Activated CD8-positive, alpha-beta memory T cell treated with anti-CD3 and anti-CD28 coated beads, Interleukin-2, amount 10 ng/mL, durations not matched to agents 7 days and 5 days (primary cell): ENCODE data around the gene PAXIP1. TPM values are rescaled to one million over a fixed set of nuclear protein-coding genes. Genes with fewer than 3 reads are reported as not detected.
"Not testable (repeated sequence)": the region's sequence is repeated elsewhere in the genome, so short reads cannot be mapped to it uniquely, and the experiment has no call there.

Experiments
- ATAC-seq: fragments of 150-1000 bp; cut with Tn5 transposase; one replicate; pipeline ENCODE4 v1.10.0; 2021; ENCODE audit warnings: moderate library complexity
- CTCF ChIA-PET: fragments of 350-600 bp; sonication (Branson Sonifier 250); formaldehyde crosslinking; loops from one replicate; lab custom pipeline; 2021; ENCODE audit warnings: antibody characterized with exemption; lab: Charles Lee
- DNase-seq: peaks from one replicate; pipeline ENCODE4 v3.0.0-alpha.2; 2020
- H3K27ac Mint-ChIP-seq: one replicate; pipeline ENCODE4 v1.8.0; 2021; ENCODE audit warnings: mild to moderate bottlenecking, mixed read lengths
- H3K27me3 Mint-ChIP-seq: one replicate; pipeline ENCODE4 v1.8.0; 2021; ENCODE audit warnings: mixed read lengths
- H3K36me3 Mint-ChIP-seq: one replicate; pipeline ENCODE4 v1.8.0; 2021; ENCODE audit warnings: mild to moderate bottlenecking, mixed read lengths
- H3K4me1 Mint-ChIP-seq: one replicate; pipeline ENCODE4 v1.8.0; 2021; ENCODE audit warnings: mixed read lengths
- H3K4me3 Mint-ChIP-seq: one replicate; pipeline ENCODE4 v1.8.0; 2021; ENCODE audit warnings: mild to moderate bottlenecking, moderate library complexity, mixed read lengths
- H3K9me3 Mint-ChIP-seq: one replicate; pipeline ENCODE4 v1.8.0; 2022; ENCODE audit warnings: low read depth, mixed read lengths
- total RNA-seq, 2 experiments: library from RNA; stranded (reverse); gene quantifications; one replicate each; pipeline ENCODE4 v1.2.3, GENCODE V29; 2021

The PAXIP1 gene, protein sequence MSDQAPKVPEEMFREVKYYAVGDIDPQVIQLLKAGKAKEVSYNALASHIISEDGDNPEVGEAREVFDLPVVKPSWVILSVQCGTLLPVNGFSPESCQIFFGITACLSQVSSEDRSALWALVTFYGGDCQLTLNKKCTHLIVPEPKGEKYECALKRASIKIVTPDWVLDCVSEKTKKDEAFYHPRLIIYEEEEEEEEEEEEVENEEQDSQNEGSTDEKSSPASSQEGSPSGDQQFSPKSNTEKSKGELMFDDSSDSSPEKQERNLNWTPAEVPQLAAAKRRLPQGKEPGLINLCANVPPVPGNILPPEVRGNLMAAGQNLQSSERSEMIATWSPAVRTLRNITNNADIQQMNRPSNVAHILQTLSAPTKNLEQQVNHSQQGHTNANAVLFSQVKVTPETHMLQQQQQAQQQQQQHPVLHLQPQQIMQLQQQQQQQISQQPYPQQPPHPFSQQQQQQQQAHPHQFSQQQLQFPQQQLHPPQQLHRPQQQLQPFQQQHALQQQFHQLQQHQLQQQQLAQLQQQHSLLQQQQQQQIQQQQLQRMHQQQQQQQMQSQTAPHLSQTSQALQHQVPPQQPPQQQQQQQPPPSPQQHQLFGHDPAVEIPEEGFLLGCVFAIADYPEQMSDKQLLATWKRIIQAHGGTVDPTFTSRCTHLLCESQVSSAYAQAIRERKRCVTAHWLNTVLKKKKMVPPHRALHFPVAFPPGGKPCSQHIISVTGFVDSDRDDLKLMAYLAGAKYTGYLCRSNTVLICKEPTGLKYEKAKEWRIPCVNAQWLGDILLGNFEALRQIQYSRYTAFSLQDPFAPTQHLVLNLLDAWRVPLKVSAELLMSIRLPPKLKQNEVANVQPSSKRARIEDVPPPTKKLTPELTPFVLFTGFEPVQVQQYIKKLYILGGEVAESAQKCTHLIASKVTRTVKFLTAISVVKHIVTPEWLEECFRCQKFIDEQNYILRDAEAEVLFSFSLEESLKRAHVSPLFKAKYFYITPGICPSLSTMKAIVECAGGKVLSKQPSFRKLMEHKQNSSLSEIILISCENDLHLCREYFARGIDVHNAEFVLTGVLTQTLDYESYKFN
- 10 to 100 TPM; 33.8 to 33.9 TPM for total RNA-seq

DNA sequence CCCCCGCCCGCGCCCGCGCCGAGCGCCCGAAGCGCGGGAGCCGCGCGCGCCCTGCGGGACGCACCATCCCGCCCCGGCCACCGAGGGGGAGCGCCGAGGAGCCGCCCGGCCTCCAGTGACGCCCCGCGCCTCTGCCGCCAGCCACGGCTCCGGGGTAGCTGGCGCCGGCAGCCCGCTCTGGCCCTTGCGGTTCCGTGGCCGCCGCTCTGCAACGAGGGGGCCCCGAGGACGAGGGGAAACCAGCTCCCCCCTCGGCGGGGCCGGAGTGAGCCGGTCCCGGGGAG lies at the start of gene PAXIP1:
Gene PAXIP1, minus strand, starts transcription at position 33 of the 284 bp plus-strand sequence. CDS start 195 bp downstream, outside the sequence.
- Mint-ChIP-seq H3K4me1 (peaks cover 13% of the 10 kb centered on the region), H3K36me3 (peaks cover 6% of the 10 kb centered on the region), H3K27me3 (no peaks in the 10 kb centered on the region), H3K27ac (peak within 1 kb of the TSS; percentile 91), H3K4me3 (peak within 1 kb of the TSS; percentile 95), H3K9me3 (no peaks in the 10 kb centered on the region)
- ATAC-seq (peak; percentile 73), DNase-seq (no peak)
- CTCF ChIA-PET = interaction anchor here (0.5 to 1.6 kb wide), 5 partner anchors 11 to 342 kb away, joined by 3 to 13 read pairs (median 3); no protein-coding TSS in a partner anchor

DNA sequence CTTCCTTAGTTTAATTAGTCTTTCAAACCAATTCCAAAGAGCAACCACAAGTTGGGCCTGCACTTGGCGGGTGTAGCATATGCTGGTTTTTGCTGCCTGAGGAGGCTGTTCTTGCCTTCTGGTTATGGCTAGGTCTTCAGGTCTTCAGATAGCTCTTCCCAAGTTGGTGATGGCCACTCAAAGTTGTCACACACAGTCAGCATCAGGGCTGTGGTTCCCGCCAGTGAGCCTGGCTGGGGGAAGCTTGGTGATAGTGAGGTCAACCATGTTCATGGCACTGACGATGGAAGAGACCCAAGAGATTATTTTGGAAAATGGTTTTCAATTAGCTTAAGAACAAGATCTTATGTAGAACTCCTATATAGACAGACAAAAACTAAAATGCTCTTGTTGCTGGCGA lies 48.4 kb upstream of the PAXIP1 start:
- Mint-ChIP-seq H3K27me3 (peaks cover 4% of the 10 kb centered on the region), H3K4me1 (no peaks in the 10 kb centered on the region), H3K36me3 (no peaks in the 10 kb centered on the region), H3K4me3 (no peak overlapping the region), H3K27ac (no peak overlapping the region), H3K9me3 (no peaks in the 10 kb centered on the region)
- CTCF ChIA-PET = no interaction called here
- DNase-seq (no peak), ATAC-seq (no peak)

DNA sequence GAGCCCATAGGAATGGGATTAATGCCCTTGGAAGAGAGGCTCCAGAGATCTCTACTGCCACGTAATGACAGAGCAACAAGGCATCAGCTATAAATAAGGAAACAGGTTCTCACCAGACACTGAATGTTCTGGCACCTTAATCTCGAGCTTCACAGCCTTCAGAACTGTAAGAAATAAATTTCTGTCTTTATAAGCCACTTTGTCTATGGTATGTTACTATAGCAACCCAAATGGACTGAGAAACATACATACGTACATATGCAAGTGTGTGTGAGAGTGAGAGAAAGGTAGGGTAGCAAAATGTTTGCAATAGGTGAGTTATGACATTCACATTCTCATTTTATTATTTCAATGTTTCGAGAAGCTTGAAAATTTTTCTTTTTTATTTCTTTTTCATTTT lies 45.1 kb upstream of the PAXIP1 start:
- CTCF ChIA-PET = interaction anchor here (1.0 kb wide), 1 partner anchor 15 kb away, joined by 4 read pairs; no protein-coding TSS in a partner anchor
- Mint-ChIP-seq H3K27me3 (peaks cover 12% of the 10 kb centered on the region), H3K9me3 (no peaks in the 10 kb centered on the region), H3K4me1 (no peaks in the 10 kb centered on the region), H3K27ac (no peak overlapping the region), H3K36me3 (no peaks in the 10 kb centered on the region), H3K4me3 (no peak overlapping the region)
- ATAC-seq = no peak
- DNase-seq = no peak

DNA sequence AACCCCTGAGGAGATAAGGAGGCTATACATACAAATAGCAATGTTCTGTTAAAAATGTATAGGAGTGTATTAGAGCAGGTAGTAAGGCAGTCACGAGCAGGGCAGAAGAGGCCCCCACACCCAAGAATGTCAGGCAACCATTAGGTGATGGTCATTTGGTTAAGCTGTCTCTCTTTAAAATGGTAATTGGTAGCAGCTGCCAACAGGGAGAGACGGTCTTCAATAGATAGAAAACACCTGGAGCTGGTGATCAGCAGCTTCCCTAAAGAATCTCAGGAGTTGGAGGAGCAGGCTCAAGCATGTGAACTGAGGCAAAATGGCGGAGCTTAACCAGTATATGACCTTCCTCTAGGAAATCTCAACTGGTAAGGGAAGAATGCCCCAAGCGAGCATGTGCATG lies 40.8 kb upstream of the PAXIP1 start:
- H3K4me1 Mint-ChIP-seq = no peaks in the 10 kb centered on the region
- no peak for ATAC-seq
- peaks cover 32% of the 10 kb centered on the region for H3K27me3 Mint-ChIP-seq
- CTCF ChIA-PET = no interaction called here
- H3K4me3 Mint-ChIP-seq = no peak overlapping the region
- no peak for DNase-seq
- no peak overlapping the region for H3K27ac Mint-ChIP-seq
- H3K36me3 Mint-ChIP-seq = no peaks in the 10 kb centered on the region
- no peaks in the 10 kb centered on the region for H3K9me3 Mint-ChIP-seq

DNA sequence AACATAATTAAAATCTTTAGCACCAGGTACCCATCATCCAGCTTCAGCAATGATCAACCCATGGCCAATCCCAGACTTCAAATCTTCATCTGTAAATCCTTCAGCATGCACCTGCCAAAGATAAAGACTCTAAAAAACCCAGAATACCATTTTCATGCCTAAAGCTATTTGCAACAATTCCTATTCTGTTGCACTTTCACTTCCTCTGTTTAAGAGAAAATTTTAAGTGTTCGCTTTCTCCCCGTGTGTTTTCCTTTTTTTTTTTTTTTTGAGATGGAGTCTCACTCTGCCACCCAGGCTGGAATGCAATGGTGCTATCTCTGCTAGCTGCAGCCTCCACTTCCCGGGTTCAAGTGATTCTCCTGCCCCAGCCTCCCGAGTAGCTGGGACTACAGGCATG lies 35.4 kb upstream of the PAXIP1 start:
- Mint-ChIP-seq H3K4me3 (no peak overlapping the region), H3K27ac (no peak overlapping the region), H3K4me1 (no peaks in the 10 kb centered on the region), H3K36me3 (no peaks in the 10 kb centered on the region), H3K9me3 (no peaks in the 10 kb centered on the region), H3K27me3 (peaks cover 32% of the 10 kb centered on the region)
- DNase-seq (no peak), ATAC-seq (no peak)
- CTCF ChIA-PET = no interaction called here

DNA sequence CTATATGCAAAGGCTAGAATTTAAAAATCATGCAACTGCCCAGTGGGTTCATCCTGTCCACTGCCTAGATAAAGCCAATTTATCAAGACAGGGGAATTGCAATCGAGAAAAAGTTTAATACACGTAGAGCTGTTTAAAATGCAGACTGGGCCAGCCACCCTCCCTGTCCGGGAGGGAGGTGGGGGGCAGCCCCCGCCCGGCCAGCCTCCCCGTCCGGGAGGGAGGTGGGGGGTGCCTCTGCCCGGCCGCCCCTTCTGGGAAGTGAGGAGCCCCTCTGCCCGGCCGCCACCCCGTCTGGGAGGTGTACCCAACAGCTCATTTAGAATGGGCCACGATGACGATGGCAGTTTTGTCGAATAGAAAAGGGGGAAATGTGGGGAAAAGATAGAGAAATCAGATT lies 31.6 kb upstream of the PAXIP1 start:
- CTCF ChIA-PET = not testable (repeated sequence)

DNA sequence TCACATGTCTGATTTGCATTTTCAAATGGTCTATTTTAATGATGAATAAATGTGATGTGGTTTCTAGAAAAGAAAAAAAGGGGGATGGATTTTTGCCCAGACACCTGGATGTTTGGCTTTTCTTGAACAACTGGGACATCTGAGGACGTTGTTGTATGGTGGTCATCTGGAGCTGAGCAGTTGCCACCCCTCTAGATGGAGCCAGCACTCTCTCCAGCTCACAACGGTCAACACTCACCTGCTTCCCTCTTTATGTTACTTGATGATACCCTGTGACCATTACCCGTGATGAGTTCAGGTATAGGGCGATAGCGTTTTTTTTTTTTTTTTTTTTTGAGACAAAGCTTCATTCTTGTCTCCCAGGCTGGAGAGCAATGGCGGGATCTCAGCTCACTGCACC lies 30.1 kb upstream of the PAXIP1 start:
- Mint-ChIP-seq H3K27me3 (peaks cover 16% of the 10 kb centered on the region), H3K27ac (no peak overlapping the region), H3K36me3 (no peaks in the 10 kb centered on the region), H3K9me3 (no peaks in the 10 kb centered on the region), H3K4me3 (no peak overlapping the region), H3K4me1 (no peaks in the 10 kb centered on the region)
- no peak for ATAC-seq
- CTCF ChIA-PET = no interaction called here
- no peak for DNase-seq

More for the DNA sequence above, 31.6 kb upstream of the PAXIP1 start:
- not testable (repeated sequence) for H3K4me3 Mint-ChIP-seq, H3K9me3 Mint-ChIP-seq, H3K4me1 Mint-ChIP-seq, DNase-seq, H3K36me3 Mint-ChIP-seq, ATAC-seq, H3K27ac Mint-ChIP-seq
- peaks cover 25% of the 10 kb centered on the region for H3K27me3 Mint-ChIP-seq

DNA sequence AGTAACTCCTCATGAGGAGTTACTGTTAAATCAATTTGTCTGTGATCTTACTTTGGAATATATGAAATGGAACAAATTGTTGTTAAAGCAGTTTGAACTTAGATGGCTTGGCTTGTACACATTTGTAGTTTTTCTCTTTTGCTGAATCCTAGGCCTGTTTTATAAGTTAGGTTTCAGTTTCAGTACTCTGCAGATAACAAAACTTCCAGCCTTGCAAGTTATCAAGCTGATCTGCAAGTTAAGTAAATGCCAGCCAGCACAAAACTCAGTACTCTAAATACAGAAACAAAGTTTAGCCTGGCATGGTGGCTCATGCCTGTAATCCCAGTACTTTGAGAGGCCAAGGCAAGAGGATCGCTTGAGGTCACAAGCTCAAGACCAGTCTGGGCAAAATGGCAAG lies 25.0 kb upstream of the PAXIP1 start:
- H3K4me3 Mint-ChIP-seq = no peak overlapping the region
- peaks cover 7% of the 10 kb centered on the region for H3K4me1 Mint-ChIP-seq
- CTCF ChIA-PET = no interaction called here
- H3K27me3 Mint-ChIP-seq = peaks cover 9% of the 10 kb centered on the region
- DNase-seq (no peak), ATAC-seq (no peak)
- H3K27ac Mint-ChIP-seq = no peak overlapping the region
- H3K9me3 Mint-ChIP-seq = no peaks in the 10 kb centered on the region
- H3K36me3 Mint-ChIP-seq = no peaks in the 10 kb centered on the region

DNA sequence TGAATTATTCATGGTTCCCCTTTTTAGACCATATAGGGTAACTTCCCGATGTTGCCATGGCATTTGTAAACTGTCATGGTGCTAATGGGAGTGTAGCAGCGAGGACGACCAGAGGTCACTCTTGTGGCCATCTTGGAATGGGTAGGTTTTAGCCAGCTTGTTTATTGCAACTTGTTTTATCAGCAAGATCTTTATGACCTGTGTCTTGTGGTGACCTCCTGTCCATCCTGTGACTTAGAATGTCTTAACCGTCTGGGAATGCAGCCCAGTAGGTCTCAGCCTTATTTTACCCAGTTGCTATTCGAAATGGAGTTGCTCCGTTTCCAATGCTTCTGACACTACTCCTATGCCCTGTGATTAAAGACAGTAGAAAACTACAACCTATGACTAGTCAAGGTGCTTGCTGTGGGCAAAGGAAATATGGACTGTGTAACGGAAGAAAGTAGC lies 18.8 kb upstream of the PAXIP1 start:
- CTCF ChIA-PET = interaction anchor here (1.3 kb wide), 1 partner anchor 12 kb away, joined by 7 read pairs; no protein-coding TSS in a partner anchor
- peaks cover 7% of the 10 kb centered on the region for H3K27me3 Mint-ChIP-seq
- H3K4me3 Mint-ChIP-seq = no peak overlapping the region
- no peaks in the 10 kb centered on the region for H3K9me3 Mint-ChIP-seq
- H3K4me1 Mint-ChIP-seq = no peaks in the 10 kb centered on the region
- H3K27ac Mint-ChIP-seq = no peak overlapping the region
- H3K36me3 Mint-ChIP-seq = no peaks in the 10 kb centered on the region
- ATAC-seq = no peak
- DNase-seq = no peak

DNA sequence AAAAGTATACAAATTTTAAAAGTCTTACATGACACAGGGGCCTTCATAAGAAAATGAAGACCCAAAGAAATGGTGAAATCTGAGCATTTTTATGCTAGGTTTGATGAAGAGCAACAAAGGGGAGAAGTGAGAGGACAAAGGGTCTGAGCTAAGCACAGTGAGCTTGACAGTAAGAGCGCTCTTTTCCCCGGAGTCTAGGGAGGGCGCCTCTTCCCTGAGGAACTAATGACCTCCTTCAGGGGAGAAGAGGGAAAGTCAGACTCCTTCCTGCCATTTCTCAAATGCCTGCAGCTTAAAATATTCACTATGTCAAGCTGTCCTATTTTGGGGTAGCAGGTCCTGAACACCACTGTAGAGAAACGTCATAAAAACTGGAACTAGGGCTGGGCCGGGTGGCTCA lies 18.1 kb upstream of the PAXIP1 start:
- Mint-ChIP-seq H3K4me1 (no peaks in the 10 kb centered on the region), H3K27ac (no peak overlapping the region), H3K36me3 (no peaks in the 10 kb centered on the region), H3K4me3 (no peak overlapping the region), H3K27me3 (peaks cover 7% of the 10 kb centered on the region), H3K9me3 (no peaks in the 10 kb centered on the region)
- no peak for ATAC-seq
- no peak for DNase-seq
- CTCF ChIA-PET = interaction anchor here (1.3 kb wide), 1 partner anchor 11 kb away, joined by 7 read pairs; no protein-coding TSS in a partner anchor

DNA sequence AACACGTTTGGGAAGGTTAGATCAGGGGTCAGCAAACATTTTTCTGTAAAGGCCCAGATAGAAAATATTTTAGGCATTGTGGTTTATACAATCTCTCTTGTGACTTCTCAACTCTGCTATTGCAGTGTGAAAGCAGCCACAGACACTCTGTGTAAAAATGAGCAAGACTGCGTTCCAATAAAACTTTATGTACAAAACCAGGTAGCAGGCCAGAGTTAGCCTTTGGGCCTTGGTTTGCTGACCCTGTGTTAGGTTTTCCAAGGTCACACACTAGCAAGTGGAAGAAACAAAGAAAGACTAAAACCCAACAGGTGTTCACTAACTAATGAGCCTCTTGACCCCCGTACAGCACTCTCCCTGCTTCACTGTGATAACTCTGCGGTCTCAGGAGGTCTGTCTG lies 14.9 kb upstream of the PAXIP1 start:
- no peak overlapping the region for H3K4me3 Mint-ChIP-seq
- H3K4me1 Mint-ChIP-seq = no peaks in the 10 kb centered on the region
- DNase-seq = no peak
- H3K27ac Mint-ChIP-seq = no peak overlapping the region
- H3K36me3 Mint-ChIP-seq = no peaks in the 10 kb centered on the region
- peaks cover 13% of the 10 kb centered on the region for H3K27me3 Mint-ChIP-seq
- ATAC-seq = no peak
- no peaks in the 10 kb centered on the region for H3K9me3 Mint-ChIP-seq
- CTCF ChIA-PET = interaction anchor here (1.7 kb wide), 1 partner anchor 9 kb away, joined by 6 read pairs; no protein-coding TSS in a partner anchor

DNA sequence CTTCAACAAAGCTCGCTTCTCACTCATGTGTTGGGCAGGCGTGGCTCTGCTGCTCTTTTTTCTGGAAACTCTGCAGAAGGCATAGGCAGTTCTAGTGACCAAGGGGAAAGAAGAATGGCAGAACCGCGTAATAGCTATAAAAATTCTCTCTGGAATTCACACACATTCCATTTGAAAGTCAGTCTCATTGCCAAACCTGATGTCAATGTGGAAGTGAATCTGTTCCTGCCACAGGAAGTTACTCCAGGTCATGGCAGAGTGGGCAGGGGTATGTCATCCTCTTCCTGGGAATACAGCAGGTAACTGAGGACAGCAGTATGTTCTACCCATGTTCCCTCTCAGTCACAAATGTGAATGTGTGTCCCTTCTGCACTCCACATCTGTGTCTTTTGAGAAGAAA lies 8.2 kb upstream of the PAXIP1 start:
- DNase-seq (no peak), ATAC-seq (no peak)
- H3K27ac Mint-ChIP-seq = no peak overlapping the region
- CTCF ChIA-PET = interaction anchor here (0.5 to 1.5 kb wide), 3 partner anchors 84 to 334 kb away, joined by 4 to 6 read pairs (median 5); no protein-coding TSS in a partner anchor
- peaks cover 10% of the 10 kb centered on the region for H3K27me3 Mint-ChIP-seq
- peaks cover 2% of the 10 kb centered on the region for H3K4me1 Mint-ChIP-seq
- H3K4me3 Mint-ChIP-seq = no peak overlapping the region
- H3K9me3 Mint-ChIP-seq = no peaks in the 10 kb centered on the region
- no peaks in the 10 kb centered on the region for H3K36me3 Mint-ChIP-seq

DNA sequence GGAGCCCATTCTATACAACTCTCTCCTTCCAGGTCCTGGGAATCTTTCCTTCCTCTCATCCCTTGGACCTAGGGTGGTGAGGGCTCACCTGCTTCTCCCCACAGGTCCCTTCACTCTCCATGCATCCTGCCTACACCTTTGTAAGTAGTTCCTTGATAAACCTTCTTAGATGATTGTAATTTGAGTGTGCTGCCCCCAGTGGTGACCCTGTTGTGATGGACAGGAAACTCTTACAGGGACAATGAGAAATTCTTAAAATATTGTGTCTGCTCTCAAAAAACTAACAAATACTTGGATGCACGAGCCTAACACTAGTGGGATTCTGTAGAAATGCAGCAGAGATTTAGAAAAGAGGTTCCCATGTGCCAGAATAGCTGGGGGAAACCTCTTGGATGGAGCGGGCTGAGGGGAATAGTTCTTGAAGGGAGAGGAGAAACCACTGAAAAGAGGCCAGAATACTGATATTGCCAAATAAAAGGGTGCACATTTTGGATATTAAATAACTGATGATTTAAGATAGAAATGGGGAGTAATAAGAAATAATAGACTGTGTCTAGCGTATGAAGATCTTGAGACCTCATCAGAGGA lies 6.7 kb upstream of the PAXIP1 start:
- H3K27me3 Mint-ChIP-seq = peaks cover 10% of the 10 kb centered on the region
- peaks cover 5% of the 10 kb centered on the region for H3K4me1 Mint-ChIP-seq
- peak; percentile 52 for ATAC-seq
- peak; percentile 45 for DNase-seq
- no peak overlapping the region for H3K4me3 Mint-ChIP-seq
- H3K27ac Mint-ChIP-seq = no peak overlapping the region
- peaks cover under 1% of the 10 kb centered on the region for H3K36me3 Mint-ChIP-seq
- CTCF ChIA-PET = interaction anchor here (1.0 to 2.8 kb wide), 8 partner anchors 10 to 335 kb away, joined by 4 to 11 read pairs (median 5); no protein-coding TSS in a partner anchor
- no peaks in the 10 kb centered on the region for H3K9me3 Mint-ChIP-seq
